GM12872 (cell line): ENCODE results near the gene LYST.

ENCODE experiments used
- TF ChIP-seq, protein P1 (sequence below): IDR thresholded peaks from 3 replicates; pipeline ENCODE4 v1.5.1; 2011; ENCODE audit warnings: low read depth, mild to moderate bottlenecking, low read length, moderate library complexity; ENCODE audit not compliant: insufficient read depth

The LYST gene

GRCh38 chr1:235697508-235697907, 169.2 kb downstream of the LYST start:
- TF ChIP-seq, protein P1, sequence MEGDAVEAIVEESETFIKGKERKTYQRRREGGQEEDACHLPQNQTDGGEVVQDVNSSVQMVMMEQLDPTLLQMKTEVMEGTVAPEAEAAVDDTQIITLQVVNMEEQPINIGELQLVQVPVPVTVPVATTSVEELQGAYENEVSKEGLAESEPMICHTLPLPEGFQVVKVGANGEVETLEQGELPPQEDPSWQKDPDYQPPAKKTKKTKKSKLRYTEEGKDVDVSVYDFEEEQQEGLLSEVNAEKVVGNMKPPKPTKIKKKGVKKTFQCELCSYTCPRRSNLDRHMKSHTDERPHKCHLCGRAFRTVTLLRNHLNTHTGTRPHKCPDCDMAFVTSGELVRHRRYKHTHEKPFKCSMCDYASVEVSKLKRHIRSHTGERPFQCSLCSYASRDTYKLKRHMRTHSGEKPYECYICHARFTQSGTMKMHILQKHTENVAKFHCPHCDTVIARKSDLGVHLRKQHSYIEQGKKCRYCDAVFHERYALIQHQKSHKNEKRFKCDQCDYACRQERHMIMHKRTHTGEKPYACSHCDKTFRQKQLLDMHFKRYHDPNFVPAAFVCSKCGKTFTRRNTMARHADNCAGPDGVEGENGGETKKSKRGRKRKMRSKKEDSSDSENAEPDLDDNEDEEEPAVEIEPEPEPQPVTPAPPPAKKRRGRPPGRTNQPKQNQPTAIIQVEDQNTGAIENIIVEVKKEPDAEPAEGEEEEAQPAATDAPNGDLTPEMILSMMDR, result no peak

- TF ChIP-seq, protein P1, result no peak
These were observed 177.3 kb downstream of the LYST start for GRCh38 chr1:235689356-235689755.

DNA sequence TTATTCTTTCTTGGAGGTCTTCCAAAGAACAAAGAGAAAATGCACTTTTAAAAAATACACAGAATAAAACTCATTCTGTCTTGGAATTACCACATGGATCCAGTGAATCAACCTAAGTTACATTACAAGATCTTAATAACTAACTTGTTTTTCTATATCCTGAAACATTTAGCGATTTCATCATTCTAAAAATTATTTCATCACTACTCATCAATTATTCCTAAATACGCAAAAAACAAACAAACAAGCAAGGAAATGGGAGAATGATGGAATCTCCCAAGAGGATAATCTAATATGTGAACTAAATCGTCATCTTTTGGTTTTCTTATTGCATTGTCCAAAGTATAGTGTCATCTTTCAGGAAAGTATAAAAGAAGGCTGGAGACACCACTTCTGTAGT, 178.6 kb downstream of the LYST start:
- TF ChIP-seq, protein P1, result no peak

GRCh38 chr1:235683653-235684052, 183.1 kb downstream of the LYST start:
- TF ChIP-seq, protein P1, result no peak

DNA sequence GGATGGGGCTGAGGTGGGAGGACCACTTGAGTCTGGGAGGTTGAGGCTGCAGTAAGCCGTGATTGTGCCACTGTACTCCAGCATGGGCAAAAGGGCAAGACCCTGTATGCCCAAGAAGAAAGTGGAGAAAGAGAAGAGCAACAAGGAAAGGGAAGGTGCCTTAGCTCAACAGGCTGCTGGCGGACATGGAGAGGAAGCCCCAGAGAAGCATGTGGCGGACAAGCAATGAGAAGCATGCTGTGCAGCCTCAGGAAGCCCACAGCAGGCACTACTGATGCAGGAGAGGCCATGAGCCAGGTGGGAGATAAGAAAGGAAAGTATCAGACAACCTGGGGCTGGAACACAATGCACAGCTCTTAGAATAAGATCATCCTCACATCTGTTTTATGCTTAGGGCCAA, 184.5 kb downstream of the LYST start:
- TF ChIP-seq, protein P1, result no peak

DNA sequence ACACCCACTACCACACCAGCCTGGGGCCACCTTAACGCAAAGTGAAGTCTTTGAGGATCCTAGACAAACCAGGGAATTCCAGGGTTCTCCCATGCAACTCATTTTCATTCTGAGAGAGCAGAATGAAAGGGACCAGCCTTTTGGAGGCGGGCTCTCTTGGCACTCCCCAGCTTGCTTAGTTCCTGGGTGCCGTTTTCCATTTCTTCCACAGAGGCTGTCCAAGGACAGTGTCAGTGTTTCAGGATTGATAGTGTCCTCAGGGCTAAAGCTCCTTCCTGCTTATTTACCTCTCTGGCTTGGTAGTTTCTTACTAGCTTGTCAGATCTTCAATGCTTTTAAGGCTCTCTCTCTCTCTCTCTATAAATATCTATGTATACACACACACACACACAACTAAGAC, 187.1 kb downstream of the LYST start:
- TF ChIP-seq, protein P1, result no peak

DNA sequence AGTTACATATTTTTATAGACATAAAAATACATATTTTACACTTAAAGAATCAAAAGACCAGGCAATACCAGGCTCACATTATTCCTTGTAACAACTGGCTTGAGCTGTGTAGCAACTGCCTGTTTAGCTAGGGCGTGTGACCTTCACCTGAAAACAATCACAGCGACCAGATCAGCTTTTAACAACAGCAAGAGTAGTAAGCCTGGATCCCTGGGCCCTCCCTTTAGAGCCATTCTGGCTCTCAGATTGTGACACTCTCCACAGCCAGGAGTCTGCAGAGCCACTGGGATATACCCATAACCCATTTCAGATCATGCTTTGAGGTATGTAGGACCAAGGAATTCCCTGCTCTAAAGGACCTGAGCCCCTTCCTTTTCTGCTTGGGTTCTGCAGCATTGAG, 187.7 kb downstream of the LYST start:
- TF ChIP-seq, protein P1, result no peak

DNA sequence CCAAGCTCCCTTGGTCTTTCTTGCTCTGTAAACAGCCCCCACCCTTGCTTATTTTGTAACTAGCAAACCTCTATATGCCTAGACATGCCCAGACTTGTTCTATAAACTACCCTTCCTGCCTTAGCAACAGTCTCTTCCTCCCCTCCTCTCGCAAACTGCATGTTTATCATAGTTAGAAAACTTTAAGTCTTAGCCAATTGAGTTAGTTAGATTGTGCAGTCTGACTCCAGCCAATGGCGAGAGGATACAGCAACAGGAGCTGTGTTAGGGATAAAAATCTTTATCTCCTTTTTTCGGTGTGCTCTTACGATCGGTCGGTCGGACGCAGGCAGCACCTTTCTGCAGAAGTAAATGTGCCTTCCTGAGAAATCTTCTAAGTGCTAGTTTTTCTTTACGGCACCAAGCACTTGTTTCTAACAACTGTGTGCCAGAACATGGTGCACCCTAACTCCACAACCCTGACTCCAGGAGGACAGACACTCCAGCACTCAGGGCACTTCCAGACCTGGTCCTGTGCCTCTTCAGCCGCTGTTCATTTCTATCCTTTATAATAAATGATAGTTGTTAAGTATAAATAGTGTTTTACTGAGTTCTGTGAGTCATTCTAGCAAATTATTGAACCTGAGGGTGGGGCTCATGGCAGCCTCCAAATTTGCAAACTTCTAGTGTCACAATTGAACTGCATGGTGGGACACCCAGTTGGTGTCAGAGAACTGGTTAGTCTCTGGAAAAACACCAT, 191.4 kb downstream of the LYST start:
- TF ChIP-seq, protein P1, result no peak
